HEK293 (cell line): ENCODE data around the gene NTNG1.

Experiments
- CTCF ChIA-PET: fragments of 350-600 bp; formaldehyde crosslinking; extraction: SDS; loops from one replicate; lab custom pipeline; 2021; ENCODE audit warnings: antibody characterized with exemption; lab: Yijun Ruan, JAX
- POLR2A ChIA-PET: fragments of 300-600 bp; formaldehyde crosslinking; extraction: SDS; loops from one replicate; lab custom pipeline; 2020; ENCODE audit warnings: antibody characterized with exemption, inconsistent platforms; lab: Yijun Ruan, JAX
- H3K27ac ChIP-seq: fragments of 200-500 bp; sonication (Bioruptor generic); 2 replicates; pipeline ENCODE4 v1.5.1; 2014; ENCODE audit warnings: low read depth, low read length, control low read depth, inconsistent platforms; ENCODE audit errors: extremely low read depth
- H3K36me3 ChIP-seq, 2 experiments: fragments of 200-500 bp in 1 of 2; sonication (Bioruptor generic) in 1 of 2; 1 replicate in 1 of 2; 2 replicates in 1 of 2; pipeline ENCODE4 v1.5.1; 2014 to 2017; ENCODE audit warnings: inconsistent platforms in 2 of 2, low read length in 2 of 2; ENCODE audit not compliant: control insufficient read depth in 2 of 2, insufficient read depth in 1 of 2
- H3K4me1 ChIP-seq: fragments of 200-500 bp; sonication (Bioruptor generic); 2 replicates; pipeline ENCODE4 v1.5.1; 2014; ENCODE audit warnings: mild to moderate bottlenecking, low read length, inconsistent platforms; ENCODE audit not compliant: control insufficient read depth, insufficient read depth
- H3K4me3 ChIP-seq: 2 replicates; pipeline ENCODE4 v1.5.1; 2011; ENCODE audit warnings: low read depth, mild to moderate bottlenecking, control low read depth, low read length, moderate library complexity
- H3K9me3 ChIP-seq: fragments of 200-500 bp; sonication (Bioruptor generic); 2 replicates; pipeline ENCODE4 v1.5.1; 2014; ENCODE audit warnings: low read depth, low read length, inconsistent platforms; ENCODE audit not compliant: control insufficient read depth, insufficient read depth
- CTCF ChIP-seq: fragments of 450-650 bp; formaldehyde crosslinking; IDR thresholded peaks from 2 replicates; pipeline ENCODE4 v1.5.1; 2016; ENCODE audit warnings: missing biosample characterization, missing genetic modification characterization
- RBAK ChIP-seq: fragments of 450-650 bp; formaldehyde crosslinking; IDR thresholded peaks from 2 replicates; pipeline ENCODE4 v1.5.1; 2016; ENCODE audit warnings: missing biosample characterization, missing genetic modification characterization
- ZBTB17 ChIP-seq: fragments of 450-650 bp; formaldehyde crosslinking; IDR thresholded peaks from 2 replicates; pipeline ENCODE4 v1.5.1; 2016; ENCODE audit warnings: missing biosample characterization, missing genetic modification characterization
- ZBTB21 ChIP-seq: fragments of 450-650 bp; formaldehyde crosslinking; IDR thresholded peaks from 2 replicates; pipeline ENCODE4 v1.5.1; 2017; ENCODE audit warnings: missing biosample characterization, missing genetic modification characterization
- ZFHX2 ChIP-seq: fragments of 450-650 bp; formaldehyde crosslinking; conservative IDR thresholded peaks from 2 replicates; pipeline ENCODE4 v1.5.1; 2016; ENCODE audit warnings: missing biosample characterization, missing genetic modification characterization
- ZFP69B ChIP-seq: fragments of 450-650 bp; formaldehyde crosslinking; IDR thresholded peaks from 2 replicates; pipeline ENCODE4 v1.5.1; 2016; ENCODE audit warnings: missing biosample characterization, missing genetic modification characterization
- ZNF23 ChIP-seq: fragments of 450-650 bp; formaldehyde crosslinking; IDR thresholded peaks from 2 replicates; pipeline ENCODE4 v1.5.1; 2016; ENCODE audit warnings: missing biosample characterization, missing genetic modification characterization, borderline replicate concordance
- ZNF335 ChIP-seq: fragments of 450-650 bp; formaldehyde crosslinking; conservative IDR thresholded peaks from 2 replicates; pipeline ENCODE4 v1.5.1; 2016; ENCODE audit warnings: missing biosample characterization, missing genetic modification characterization
- ZNF350 ChIP-seq: fragments of 450-650 bp; formaldehyde crosslinking; IDR thresholded peaks from 2 replicates; pipeline ENCODE4 v1.5.0; 2017; ENCODE audit warnings: missing biosample characterization, mild to moderate bottlenecking, missing genetic modification characterization
- ZNF366 ChIP-seq: fragments of 450-650 bp; formaldehyde crosslinking; conservative IDR thresholded peaks from 2 replicates; pipeline ENCODE4 v1.5.1; 2016; ENCODE audit warnings: missing biosample characterization, missing genetic modification characterization
- ZNF549 ChIP-seq: fragments of 450-650 bp; IDR thresholded peaks from 2 replicates; pipeline ENCODE4 v1.5.1; 2018; ENCODE audit warnings: missing biosample characterization, missing genetic modification characterization, mild to moderate bottlenecking, inconsistent platforms, moderate library complexity
- ZNF580 ChIP-seq: fragments of 450-650 bp; formaldehyde crosslinking; IDR thresholded peaks from 2 replicates; pipeline ENCODE4 v1.5.1; 2016; ENCODE audit warnings: missing biosample characterization, missing genetic modification characterization
- ZNF596 ChIP-seq: fragments of 450-650 bp; IDR thresholded peaks from 2 replicates; pipeline ENCODE4 v1.5.0; 2018; ENCODE audit warnings: missing biosample characterization, mild to moderate bottlenecking, missing genetic modification characterization, moderate library complexity
- ZNF660 ChIP-seq: fragments of 450-650 bp; IDR thresholded peaks from 2 replicates; pipeline ENCODE4 v1.5.1; 2018; ENCODE audit warnings: missing biosample characterization, mild to moderate bottlenecking, missing genetic modification characterization
- ZNF677 ChIP-seq: fragments of 450-650 bp; IDR thresholded peaks from 2 replicates; pipeline ENCODE4 v1.5.0; 2018; ENCODE audit warnings: missing biosample characterization, mild to moderate bottlenecking, missing genetic modification characterization, moderate library complexity
- ZNF768 ChIP-seq: fragments of 450-650 bp; formaldehyde crosslinking; IDR thresholded peaks from 2 replicates; pipeline ENCODE4 v1.5.1; 2018; ENCODE audit warnings: missing biosample characterization, mild to moderate bottlenecking, missing genetic modification characterization
- ZNF785 ChIP-seq: fragments of 450-650 bp; formaldehyde crosslinking; IDR thresholded peaks from 2 replicates; pipeline ENCODE4 v1.5.1; 2016; ENCODE audit warnings: missing biosample characterization, missing genetic modification characterization
- TF ChIP-seq, protein P1 (sequence below): fragments of 450-650 bp; IDR thresholded peaks from 2 replicates; pipeline ENCODE4 v1.5.1; 2018; ENCODE audit warnings: missing biosample characterization, missing genetic modification characterization
- TF ChIP-seq, protein P2 (sequence below): fragments of 450-650 bp; formaldehyde crosslinking; IDR thresholded peaks from 2 replicates; pipeline ENCODE4 v1.5.1; 2016; ENCODE audit warnings: missing biosample characterization, missing genetic modification characterization

NTNG1 gene

GRCh38 chr1:107343601-107344000 is 202.8 kb downstream of the NTNG1 start:
- no peak for TF ChIP-seq ZFP69B (tag by site-specific recombination)
- TF ChIP-seq ZNF785, result no peak
- TF ChIP-seq, protein P1, sequence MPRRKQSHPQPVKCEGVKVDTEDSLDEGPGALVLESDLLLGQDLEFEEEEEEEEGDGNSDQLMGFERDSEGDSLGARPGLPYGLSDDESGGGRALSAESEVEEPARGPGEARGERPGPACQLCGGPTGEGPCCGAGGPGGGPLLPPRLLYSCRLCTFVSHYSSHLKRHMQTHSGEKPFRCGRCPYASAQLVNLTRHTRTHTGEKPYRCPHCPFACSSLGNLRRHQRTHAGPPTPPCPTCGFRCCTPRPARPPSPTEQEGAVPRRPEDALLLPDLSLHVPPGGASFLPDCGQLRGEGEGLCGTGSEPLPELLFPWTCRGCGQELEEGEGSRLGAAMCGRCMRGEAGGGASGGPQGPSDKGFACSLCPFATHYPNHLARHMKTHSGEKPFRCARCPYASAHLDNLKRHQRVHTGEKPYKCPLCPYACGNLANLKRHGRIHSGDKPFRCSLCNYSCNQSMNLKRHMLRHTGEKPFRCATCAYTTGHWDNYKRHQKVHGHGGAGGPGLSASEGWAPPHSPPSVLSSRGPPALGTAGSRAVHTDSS, result no peak
- no peak for TF ChIP-seq ZBTB21 (tag by site-specific recombination)
- TF ChIP-seq ZNF768 (tag by site-specific recombination), result no peak
- no peak for TF ChIP-seq ZNF596 (tag by site-specific recombination)
- no peak for TF ChIP-seq ZNF366 (tag by site-specific recombination)
- no peak for TF ChIP-seq ZNF660
- TF ChIP-seq ZNF677 (tag by site-specific recombination), result no peak
- no peak for TF ChIP-seq ZNF350 (tag by site-specific recombination)
- TF ChIP-seq ZNF23 (tag by site-specific recombination), result no peak
- no peak for TF ChIP-seq ZNF335
- no peak overlapping the region for H3K27ac ChIP-seq
- no peaks in the 10 kb centered on the region; the same call in 1 of the 2 replicates for H3K4me1 ChIP-seq
- ChIA-PET CTCF (no interaction called here), POLR2A (no interaction called here)
- no peaks in the 10 kb centered on the region for H3K9me3 ChIP-seq
- no peak overlapping the region for H3K4me3 ChIP-seq
- H3K36me3 ChIP-seq, result no peaks in the 10 kb centered on the region

DNA sequence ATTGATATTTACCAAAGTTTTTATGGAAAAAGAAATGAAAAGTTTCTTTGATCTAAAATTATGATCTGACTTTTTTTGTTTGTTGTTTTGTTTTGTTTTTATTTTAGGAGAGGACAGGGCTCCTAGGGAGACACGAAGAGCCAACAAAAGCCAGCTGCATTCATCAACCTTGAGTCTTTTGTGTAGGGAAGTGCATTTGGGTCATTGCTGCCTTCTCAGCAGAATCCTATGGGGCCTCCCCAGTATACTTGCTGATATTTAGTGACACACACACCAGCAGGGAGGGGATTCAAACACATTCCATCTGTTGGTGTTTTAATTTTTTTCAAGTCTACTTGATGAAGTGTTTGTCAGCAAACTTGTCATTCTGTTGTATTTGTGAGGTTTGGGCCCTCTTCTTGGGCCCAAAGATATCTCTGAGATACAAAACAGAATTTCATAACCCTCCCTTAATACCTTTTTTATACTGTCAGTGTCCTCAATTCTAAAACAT is 203.5 kb downstream of the NTNG1 start:
- H3K4me3 ChIP-seq, result no peak overlapping the region
- no peaks in the 10 kb centered on the region for H3K9me3 ChIP-seq
- CTCF ChIA-PET, result no interaction called here
- TF ChIP-seq ZNF549 (tag by site-specific recombination), result no peak
- TF ChIP-seq, protein P2, sequence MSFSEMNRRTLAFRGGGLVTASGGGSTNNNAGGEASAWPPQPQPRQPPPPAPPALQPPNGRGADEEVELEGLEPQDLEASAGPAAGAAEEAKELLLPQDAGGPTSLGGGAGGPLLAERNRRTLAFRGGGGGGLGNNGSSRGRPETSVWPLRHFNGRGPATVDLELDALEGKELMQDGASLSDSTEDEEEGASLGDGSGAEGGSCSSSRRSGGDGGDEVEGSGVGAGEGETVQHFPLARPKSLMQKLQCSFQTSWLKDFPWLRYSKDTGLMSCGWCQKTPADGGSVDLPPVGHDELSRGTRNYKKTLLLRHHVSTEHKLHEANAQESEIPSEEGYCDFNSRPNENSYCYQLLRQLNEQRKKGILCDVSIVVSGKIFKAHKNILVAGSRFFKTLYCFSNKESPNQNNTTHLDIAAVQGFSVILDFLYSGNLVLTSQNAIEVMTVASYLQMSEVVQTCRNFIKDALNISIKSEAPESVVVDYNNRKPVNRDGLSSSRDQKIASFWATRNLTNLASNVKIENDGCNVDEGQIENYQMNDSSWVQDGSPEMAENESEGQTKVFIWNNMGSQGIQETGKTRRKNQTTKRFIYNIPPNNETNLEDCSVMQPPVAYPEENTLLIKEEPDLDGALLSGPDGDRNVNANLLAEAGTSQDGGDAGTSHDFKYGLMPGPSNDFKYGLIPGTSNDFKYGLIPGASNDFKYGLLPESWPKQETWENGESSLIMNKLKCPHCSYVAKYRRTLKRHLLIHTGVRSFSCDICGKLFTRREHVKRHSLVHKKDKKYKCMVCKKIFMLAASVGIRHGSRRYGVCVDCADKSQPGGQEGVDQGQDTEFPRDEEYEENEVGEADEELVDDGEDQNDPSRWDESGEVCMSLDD, result no peak
- TF ChIP-seq ZNF580, result no peak
- TF ChIP-seq ZFHX2 (tag by site-specific recombination), result no peak
- no peak for TF ChIP-seq CTCF
- TF ChIP-seq RBAK, result no peak
- TF ChIP-seq ZBTB17 (tag by site-specific recombination), result no peak
- no peaks in the 10 kb centered on the region for H3K36me3 ChIP-seq
- no peak overlapping the region for H3K27ac ChIP-seq
- POLR2A ChIA-PET, result no interaction called here
- no peaks in the 10 kb centered on the region; the same call in 1 of the 2 replicates for H3K4me1 ChIP-seq
